ENCODE data around the gene ATP8A2. TPM values are rescaled to one million over a fixed set of nuclear protein-coding genes. Genes with fewer than 3 reads are reported as not detected.

ATP8A2 gene
- total and polyA plus RNA-seq, 2 of the 8 experiments (the other 6 are each of a cell fraction or from before 2014, with no cell fraction given), result 2.4 to 8.3 TPM

- no peak overlapping the region for H3K56ac ChIP-seq (replicated peaks; ENCODE audit: insufficient read length, low read depth, low read length)
- no peak overlapping the region for H4K5ac ChIP-seq (ENCODE audit: insufficient read length, low read depth, low read length)
- FAIRE-seq (no peak), DNase-seq (ENCODE audit: low read depth in 1 of 2, low spot score in 2 of 2) (no peak)
- no peak overlapping the region for H2AFZ ChIP-seq (ENCODE audit: low read length)
- no peak overlapping the region for H3K14ac ChIP-seq (ENCODE audit: insufficient read length)
- no peaks in the 10 kb centered on the region for H3K9me3 ChIP-seq (ENCODE audit: insufficient read depth in 2 of 2, low read depth in 1 of 2, low read length in 1 of 2)
- no peak overlapping the region for H4K91ac ChIP-seq (replicated peaks; ENCODE audit: insufficient read length, low read length)
- H3K9ac ChIP-seq (replicated peaks in 1 of 4; ENCODE audit: extremely low read depth in 1 of 4, low read depth in 3 of 4, low read length in 3 of 4), result no peak overlapping the region
- no peak overlapping the region for H3K4me3 ChIP-seq (ENCODE audit: extremely low read depth in 1 of 4, insufficient read depth in 2 of 4, low read depth in 3 of 4, low read length in 4 of 4)
- H2BK15ac ChIP-seq (ENCODE audit: low read length), result no peak overlapping the region
- H4K20me1 ChIP-seq (replicated peaks in 1 of 2; ENCODE audit: control insufficient read depth in 1 of 2, insufficient read depth in 2 of 2, low read length in 2 of 2), result no peaks in the 10 kb centered on the region
- H2BK120ac ChIP-seq (replicated peaks; ENCODE audit: low read depth, low read length), result no peak overlapping the region
- H3K18ac ChIP-seq (ENCODE audit: extremely low read depth, low read length), result no peak overlapping the region
- no peaks in the 10 kb centered on the region for H3K79me2 ChIP-seq (ENCODE audit: control insufficient read depth in 1 of 2, insufficient read depth in 2 of 2, low read length in 2 of 2)
- H3K23me2 ChIP-seq (ENCODE audit: low read depth, low read length), result no peaks in the 10 kb centered on the region
- no peak overlapping the region for H2AK5ac ChIP-seq (ENCODE audit: low read depth, low read length)
- no peaks in the 10 kb centered on the region for H3K79me1 ChIP-seq (ENCODE audit: low read depth, low read length)
- ChIA-PET CTCF (ENCODE audit: partially characterized antibody) (interaction anchor here (1.4 kb wide), 1 partner anchor 226 kb away, joined by 3 read pairs; no protein-coding TSS in a partner anchor), POLR2A (ENCODE audit: partially characterized antibody) (no interaction called here)
- H3K4me1 ChIP-seq (replicated peaks in 1 of 4; ENCODE audit: control insufficient read depth in 3 of 4, insufficient read depth in 4 of 4, low read length in 3 of 4), result no peaks in the 10 kb centered on the region
- no peak overlapping the region for H2BK12ac ChIP-seq (ENCODE audit: low read depth, low read length)
- no peak overlapping the region for H3K27ac ChIP-seq (ENCODE audit: low read depth, low read length)
- no peak overlapping the region for H3K4ac ChIP-seq (replicated peaks; ENCODE audit: insufficient read length, low read depth, low read length)
- no peak overlapping the region for H2BK5ac ChIP-seq (ENCODE audit: low read depth, low read length)
- H2BK20ac ChIP-seq (ENCODE audit: low read length), result no peak overlapping the region
- no peak overlapping the region for H4K8ac ChIP-seq (ENCODE audit: extremely low read depth, insufficient read depth, low read length)
- 75% methylated on average over 4 of the region's 4 CpGs; no CpG with 5 or more reads in 1 of the 2 experiments for WGBS, 2 experiments (ENCODE audit: extremely low coverage in 1 of 2, insufficient coverage in 1 of 2, insufficient read length in 1 of 2, insufficient replicate concordance in 2 of 2, low coverage in 1 of 2, low lambda C conversion rate in 2 of 2, missing lambda C conversion rate in 1 of 2)
- H3K27me3 ChIP-seq (replicated peaks in 1 of 4; ENCODE audit: control insufficient read depth in 3 of 4, extremely low read depth in 1 of 4, insufficient read depth in 3 of 4, low read length in 3 of 4), result no peaks in the 10 kb centered on the region; a peak in 1 of 7 replicates
- H3K4me2 ChIP-seq (ENCODE audit: insufficient read depth in 1 of 2, low read depth in 2 of 2, low read length in 2 of 2), result no peak overlapping the region
- H3K23ac ChIP-seq (ENCODE audit: insufficient read length), result no peak overlapping the region
- TF ChIP-seq ATF2 (IDR thresholded peaks at IDR 0.05; ENCODE audit: low read length) (no peak), RBBP5 (IDR thresholded peaks at IDR 0.05; ENCODE audit: borderline replicate concordance, low read depth, low read length) (no peak), FOSL1 (IDR thresholded peaks at IDR 0.05; ENCODE audit: insufficient read depth, low read depth, low read length) (no peak), E2F6 (IDR thresholded peaks at IDR 0.05) (no peak), HDAC6 (IDR thresholded peaks at IDR 0.05; ENCODE audit: low read depth, low read length) (no peak)
- H3K36me3 ChIP-seq (ENCODE audit: control insufficient read depth in 2 of 4, insufficient read depth in 4 of 4, low read length in 3 of 4), result no peaks in the 10 kb centered on the region
These were observed 688.6 kb downstream of the ATP8A2 start for GRCh38 chr13:26060357-26060756.

Data from H1 (cell line).